Measurements from ENCODE around the gene C17orf100.
"Not testable (repeated sequence)": the region's sequence is repeated elsewhere in the genome, so short reads cannot be mapped to it uniquely, and the experiment has no call there.

The C17orf100 gene

DNA sequence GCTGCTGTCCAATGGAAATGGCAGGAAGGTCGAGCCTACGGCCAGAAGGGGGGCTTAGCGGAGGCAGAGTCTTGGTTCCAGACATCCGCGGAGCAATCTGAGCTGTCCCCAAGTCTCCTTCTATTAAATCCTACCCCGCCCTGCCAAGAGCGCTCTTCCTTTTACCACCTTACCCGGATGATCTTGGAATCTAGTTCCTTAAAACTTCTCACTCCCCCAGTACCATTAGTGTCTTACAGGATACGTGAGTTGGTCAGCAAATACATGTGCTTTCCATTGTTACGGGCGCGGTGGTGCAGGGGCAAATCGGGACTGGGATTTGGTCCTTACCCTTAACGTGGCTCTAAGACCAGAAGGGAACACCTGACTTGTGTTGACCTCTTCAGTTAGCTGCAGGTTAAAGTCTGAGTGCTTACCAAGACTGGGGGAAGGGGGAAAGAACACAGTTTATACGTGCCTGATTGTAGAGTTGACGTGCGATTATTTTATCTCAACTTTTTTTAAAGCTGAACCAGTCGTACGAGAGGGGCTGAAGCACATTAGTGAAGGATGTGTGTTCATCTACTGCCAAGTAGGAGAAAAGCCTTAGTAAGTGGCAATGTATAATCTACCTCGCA is 10.2 kb upstream of the C17orf100 start:
- no peak for DNase-seq

GRCh38 chr17:6642592-6642991 is 9.0 kb upstream of the C17orf100 start:
- no peak for DNase-seq

- no peak for DNase-seq
Observed at GRCh38 chr17:6643451-6644125, 8.0 kb upstream of the C17orf100 start.

- DNase-seq, result no peak
Observed at GRCh38 chr17:6648181-6648580, 3.4 kb upstream of the C17orf100 start.

GRCh38 chr17:6651919-6652452 is 424 bp downstream of the C17orf100 start:
- no peak for DNase-seq

- no peak for DNase-seq
Observed at GRCh38 chr17:6654841-6655731, 3.5 kb downstream of the C17orf100 start.

DNA sequence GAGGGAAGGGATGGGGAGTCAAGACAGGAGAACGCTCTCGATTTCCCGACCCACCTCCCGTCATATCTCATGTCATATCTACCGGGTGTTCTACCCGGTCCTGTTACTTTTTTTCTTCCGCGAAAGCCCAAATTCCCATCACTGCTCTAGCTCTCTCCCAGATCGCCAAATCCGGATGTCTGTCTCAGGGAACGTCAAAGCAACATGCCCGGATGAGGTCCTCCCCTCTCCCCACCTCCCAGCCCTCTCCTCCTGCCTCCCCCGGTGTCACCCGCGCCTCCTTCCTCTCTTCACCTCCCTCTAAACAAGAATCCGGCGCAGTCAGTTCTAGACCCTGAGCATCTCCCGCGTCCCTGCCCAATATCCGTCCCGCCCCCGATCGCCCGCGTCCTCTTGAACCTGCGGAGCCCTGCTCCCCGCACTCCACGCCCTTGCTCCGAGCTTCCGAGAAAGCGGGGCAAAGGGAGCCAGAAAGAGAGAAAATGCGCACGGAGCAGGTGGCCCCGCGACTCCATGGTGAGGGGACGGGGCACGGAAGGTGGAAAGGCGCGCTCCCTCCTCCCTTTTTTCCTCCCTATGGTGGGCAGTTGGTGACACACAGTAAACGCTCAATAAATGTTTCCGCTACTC is 4.3 kb downstream of the C17orf100 start:
- not testable (repeated sequence) for DNase-seq

DNA sequence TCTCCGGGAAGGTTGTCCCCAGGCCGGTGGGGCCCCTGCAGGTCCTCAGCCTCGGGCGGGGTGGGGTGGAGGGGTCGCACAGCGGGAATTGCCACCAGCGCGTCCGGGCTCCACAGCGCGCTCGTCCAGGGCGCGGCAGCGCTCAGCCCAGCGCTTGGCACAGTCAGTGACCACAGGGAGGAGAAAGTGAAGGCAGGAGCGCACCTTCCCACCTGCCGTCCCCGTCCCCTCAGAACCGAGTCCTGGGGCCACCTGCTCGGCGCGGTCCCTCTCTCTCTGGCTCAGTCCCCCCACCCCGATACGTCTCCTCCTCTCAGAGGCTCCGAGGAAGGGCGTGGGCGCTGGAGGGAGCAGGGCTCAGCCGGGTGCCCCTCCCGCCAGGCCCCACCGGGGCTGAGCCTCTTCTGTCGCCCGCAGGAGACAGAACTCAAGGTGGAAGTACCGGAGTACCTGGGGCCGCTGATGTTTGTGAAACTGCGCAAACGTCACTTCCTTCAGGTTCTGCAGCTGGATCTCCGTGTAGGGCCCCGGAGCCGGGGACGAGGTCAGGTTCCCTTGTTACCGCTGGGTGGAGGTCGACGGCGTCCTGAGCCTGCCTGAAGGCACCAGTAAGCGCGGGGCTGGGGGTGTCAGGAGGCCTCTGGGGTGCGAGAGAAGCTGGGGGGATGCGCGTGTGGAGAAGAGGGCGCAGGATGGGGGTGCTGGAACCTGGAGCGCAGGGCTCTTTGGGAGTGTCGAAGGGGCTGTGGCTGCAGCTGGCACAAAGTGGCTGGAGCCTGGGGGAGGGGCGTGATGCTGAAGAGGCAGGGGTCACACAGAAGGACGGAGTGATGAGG is 5.5 kb downstream of the C17orf100 start:
- not testable (repeated sequence) for DNase-seq

DNA sequence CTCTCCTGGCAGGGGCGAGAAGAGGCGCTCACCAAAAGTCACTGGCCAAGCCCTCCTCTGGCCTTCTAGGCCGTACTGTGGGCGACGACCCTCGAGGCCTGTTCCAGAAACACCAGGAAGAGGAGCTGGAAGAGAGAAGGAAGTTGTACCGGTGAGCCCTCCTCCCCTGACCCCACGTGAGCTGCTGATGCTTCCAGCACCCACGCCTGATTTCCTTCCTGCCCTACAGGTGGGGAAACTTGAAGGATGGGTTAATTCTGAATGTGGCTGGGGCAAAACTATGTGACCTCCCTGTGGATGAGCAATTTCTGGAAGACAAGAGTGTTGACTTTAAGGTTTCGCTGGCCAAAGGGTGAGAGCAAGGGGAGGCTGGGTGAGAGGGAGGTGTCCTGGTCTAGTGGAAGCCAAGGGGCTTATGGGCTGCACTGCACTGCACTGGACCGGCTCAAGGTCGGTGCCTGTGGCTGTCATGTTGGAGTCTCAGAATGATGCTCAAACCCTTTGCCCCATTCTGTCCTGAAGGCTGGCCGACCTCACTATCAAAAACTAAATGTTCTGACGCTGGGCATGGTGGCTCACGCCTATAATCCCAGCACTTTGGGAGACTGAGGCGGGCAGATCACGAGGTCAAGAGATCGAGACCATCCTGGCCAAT is 6.2 kb downstream of the C17orf100 start:
- no peak for DNase-seq

- DNase-seq, result not testable (repeated sequence)
Observed at GRCh38 chr17:6658411-6658810, 6.8 kb downstream of the C17orf100 start.

DNA sequence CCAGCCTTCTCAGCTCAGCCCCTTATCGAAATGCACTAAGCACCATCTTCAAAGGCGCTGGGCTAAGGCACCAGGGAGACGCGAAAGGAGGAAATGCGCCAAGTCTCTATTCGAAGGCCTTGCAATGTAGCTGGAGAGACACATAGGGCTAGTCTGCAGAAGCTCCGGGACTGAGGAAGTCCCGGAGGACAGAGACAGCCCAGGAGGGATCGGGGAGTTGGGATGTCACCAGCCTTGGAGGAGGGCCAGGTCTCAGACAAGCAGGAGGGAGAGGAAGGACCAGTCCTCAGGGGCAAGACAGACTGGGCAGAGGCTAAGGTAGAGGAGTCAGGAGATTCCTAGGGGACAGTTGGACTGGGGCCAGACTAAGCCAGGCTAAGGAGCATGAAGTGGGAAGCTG is 8.5 kb downstream of the C17orf100 start:
- no peak for DNase-seq

DNA sequence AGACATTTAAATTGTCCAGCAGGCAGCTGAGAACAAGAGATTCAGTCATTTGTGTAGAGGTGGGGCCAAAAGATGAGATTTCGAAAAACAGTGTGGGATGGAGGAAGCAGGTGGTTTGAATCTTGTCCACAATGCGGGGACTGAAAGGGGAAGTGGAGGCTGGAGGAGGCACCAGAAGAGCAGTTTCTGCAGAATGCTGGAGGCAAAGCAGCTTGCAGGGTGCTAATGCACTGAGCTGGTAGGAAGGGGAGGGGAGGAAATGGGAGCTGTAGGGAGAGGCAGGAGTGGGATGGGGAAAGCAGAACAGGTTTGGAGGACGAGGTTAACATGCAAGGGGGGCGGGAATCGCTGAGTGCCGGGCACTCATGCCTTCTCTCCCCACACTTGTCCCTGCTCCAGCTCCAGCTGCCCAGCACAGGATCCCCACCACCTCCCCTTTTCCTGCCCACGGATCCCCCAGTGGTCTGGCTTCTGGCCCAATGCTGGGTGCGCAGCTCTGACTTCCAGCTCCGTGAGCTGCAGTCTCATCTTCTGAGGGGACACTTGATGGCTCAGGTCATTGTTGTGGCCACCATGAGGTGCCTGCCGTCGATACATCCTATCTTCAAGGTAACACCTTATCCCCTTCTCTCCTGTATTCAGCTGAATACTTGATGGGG is 9.4 kb downstream of the C17orf100 start:
- no peak for DNase-seq

DNA sequence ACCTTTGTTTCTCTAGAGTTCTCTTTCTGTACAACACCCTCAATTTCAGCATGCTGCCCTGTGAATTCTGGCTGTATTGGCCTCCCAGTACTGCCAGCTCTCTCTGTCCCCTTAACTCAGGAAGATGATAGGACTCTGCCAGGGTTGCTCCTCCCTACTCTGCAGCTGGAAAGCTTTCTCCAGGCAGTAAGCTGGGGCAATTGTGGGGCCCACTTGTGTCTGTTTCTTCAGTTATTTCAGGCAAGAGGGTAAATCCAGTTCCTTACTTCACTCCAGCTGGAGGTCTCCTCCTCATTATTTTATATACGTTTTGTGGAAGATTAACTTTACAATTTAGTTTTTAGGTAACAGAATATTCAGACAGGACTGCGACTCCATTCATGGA is 9.9 kb downstream of the C17orf100 start:
- no peak for DNase-seq

DNA sequence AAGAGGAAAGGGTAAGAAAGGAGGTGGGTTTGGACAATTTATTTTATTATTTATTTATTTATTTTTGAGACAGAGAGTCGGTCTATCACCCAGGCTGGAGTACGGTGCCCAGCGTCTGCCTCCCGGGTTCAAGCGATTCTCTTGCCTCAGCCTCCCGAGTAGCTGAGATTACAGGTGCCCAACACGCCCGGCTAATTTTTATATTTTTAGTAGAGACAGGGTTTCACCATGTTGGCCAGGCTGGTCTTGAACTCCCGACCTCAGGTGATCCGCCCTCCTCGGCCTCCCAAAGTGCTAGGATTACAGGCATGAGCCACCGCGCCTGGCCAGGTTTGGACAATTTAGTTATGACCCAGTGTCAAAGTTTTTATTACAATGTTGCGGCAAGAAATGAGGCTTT is 11.6 kb downstream of the C17orf100 start:
- not testable (repeated sequence) for DNase-seq

DNA sequence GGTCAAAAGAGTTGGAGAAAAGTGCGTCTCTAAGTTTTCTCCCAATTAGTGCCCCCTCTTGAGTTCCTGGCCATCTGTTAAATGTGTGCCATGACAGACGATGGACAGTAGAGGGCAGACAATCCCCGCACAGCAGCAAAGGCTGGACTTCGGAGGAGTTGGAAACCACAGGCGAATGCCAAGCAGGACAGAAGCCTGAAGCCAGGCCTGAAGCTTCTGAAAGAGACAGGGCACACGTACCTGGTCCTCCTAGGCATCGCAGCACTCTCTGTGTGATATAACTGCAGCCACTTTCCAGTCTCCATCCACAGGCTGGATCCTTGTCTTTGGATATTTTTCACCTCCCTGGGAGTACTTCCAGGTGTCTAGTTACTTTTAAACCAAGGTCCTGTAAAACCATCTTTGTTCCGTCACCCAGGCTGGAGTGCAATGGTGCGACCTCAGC is 14.5 kb downstream of the C17orf100 start:
- peak in 1 of 2 experiments; percentile 33 for DNase-seq

- no peak for DNase-seq
Observed at GRCh38 chr17:6666557-6666956, 15.0 kb downstream of the C17orf100 start.

- no peak for DNase-seq
Observed at GRCh38 chr17:6667516-6667915, 16.0 kb downstream of the C17orf100 start.

GRCh38 chr17:6668219-6668618 is 16.7 kb downstream of the C17orf100 start:
- DNase-seq, result no peak

DNA sequence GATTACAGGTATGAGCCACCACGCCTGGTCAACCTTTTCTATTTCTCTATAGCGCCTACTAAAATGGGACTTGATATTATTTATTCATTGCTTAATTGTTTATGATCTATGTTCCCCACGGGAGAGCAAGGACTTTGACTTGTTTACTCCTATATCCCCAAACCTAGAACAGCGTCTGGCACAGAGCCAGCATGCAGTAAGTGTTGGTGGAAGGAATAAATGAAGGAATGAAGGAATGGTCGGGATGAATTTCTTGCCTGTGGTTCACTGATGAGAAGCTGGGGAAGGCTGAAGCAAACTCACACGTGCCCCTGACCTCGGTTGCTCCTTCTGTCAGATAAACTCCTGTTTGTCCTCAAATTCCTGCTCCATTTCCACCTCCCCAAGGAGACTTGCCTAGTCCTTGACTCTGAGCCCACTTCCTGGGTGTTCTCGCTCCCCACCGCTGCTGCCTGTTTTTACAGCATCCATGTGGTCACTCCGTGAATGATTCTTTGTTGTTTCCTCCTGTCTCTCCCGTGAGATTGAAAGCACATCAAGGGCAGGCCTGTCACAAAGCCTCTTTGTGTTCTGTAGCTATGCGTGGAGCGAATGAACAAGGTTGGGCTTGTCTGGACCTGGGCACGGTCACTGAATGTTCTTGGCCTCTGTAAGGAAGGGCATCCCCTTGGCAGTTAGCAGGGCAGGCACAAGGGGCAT is 17.3 kb downstream of the C17orf100 start:
- no peak for DNase-seq

Data from cerebellar nuclear complex (tissue), 1 donor.